Measurements from ENCODE around the gene TMEM106A.

GRCh38 chr17:43226393-43226792, 14.7 kb downstream of the TMEM106A start:
- TF ChIP-seq CTCF (IDR thresholded peaks at IDR 0.05) (no peak), POLR2A (IDR thresholded peaks at IDR 0.05) (no peak)

All from stomach (tissue), 4 donors.